Memory B cell (primary cell): ENCODE measurements around the gene SH3PXD2B.

ENCODE experiments used
- ATAC-seq: fragments of 150-1000 bp; cut with Tn5 transposase; 2 replicates; pipeline ENCODE4 v1.10.0; 2021; ENCODE audit warnings: low read depth, mild to moderate bottlenecking, moderate library complexity
- DNase-seq, 2 donors: peaks; one replicate each; pipeline ENCODE4 v3.0.0; 2022; ENCODE audit warnings: low spot score in 2 of 2
- H3K27ac Mint-ChIP-seq: one replicate; pipeline ENCODE4 v1.8.0; 2022; ENCODE audit warnings: mild to moderate bottlenecking, moderate library complexity, mixed read lengths
- H3K27me3 Mint-ChIP-seq: one replicate; pipeline ENCODE4 v1.8.0; 2022; ENCODE audit warnings: mixed read lengths
- H3K36me3 Mint-ChIP-seq: one replicate; pipeline ENCODE4 v1.8.0; 2022; ENCODE audit warnings: mild to moderate bottlenecking, mixed read lengths
- H3K4me1 Mint-ChIP-seq: one replicate; pipeline ENCODE4 v1.8.0; 2022; ENCODE audit warnings: mixed read lengths
- H3K4me3 Mint-ChIP-seq: one replicate; pipeline ENCODE4 v1.8.0; 2022; ENCODE audit warnings: mild to moderate bottlenecking, moderate library complexity, mixed read lengths
- H3K9me3 Mint-ChIP-seq: one replicate; pipeline ENCODE4 v1.8.0; 2022; ENCODE audit warnings: mixed read lengths

The SH3PXD2B gene

DNA sequence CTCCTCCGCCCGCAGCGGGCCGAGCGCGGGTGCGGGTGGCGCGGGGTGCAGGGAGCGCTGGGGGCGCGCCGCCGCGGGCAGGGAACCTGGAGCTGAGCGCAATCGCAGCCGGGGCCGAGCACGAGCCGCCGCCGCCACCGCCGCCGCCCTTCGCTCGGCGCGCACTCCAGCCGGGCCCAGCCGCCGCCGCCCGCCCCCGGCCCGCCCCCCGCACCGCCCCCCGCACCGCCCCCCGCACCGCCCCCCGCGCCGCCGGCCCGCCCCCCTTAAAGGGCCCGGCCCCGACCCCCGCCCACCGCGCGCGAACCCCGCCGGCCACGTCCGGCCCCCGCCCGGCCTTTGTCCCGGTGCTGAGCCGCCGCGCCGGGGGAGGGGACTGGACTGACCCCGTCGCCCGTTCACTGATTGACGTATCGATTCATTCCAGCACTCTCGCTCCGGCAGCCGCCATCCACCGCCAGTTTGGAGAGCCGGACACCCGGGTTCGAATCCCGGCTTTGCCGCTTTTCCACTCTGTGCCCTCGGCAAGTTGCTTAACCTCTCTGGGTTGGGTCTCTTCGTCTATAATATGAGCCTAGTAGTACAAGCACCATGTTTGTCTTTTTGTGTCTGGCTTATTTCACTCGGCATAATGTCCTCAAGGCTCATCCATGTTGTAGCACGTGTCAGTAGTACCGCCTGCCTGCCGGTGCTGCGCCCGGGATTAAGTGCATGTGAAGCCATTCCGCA, at the start of gene SH3PXD2B:
TSS of gene SH3PXD2B (minus strand) at position 168 of the 729 bp plus-strand sequence. CDS start 173 bp downstream, outside the sequence.
- DNase-seq: no peak
- no peak within 1 kb of the TSS for H3K27ac Mint-ChIP-seq
- peak within 1 kb of the TSS; percentile 81 for H3K4me3 Mint-ChIP-seq
- H3K9me3 Mint-ChIP-seq: peaks cover 2% of the 10 kb centered on the region
- peak; percentile 65 for ATAC-seq
- peaks cover 15% of the 10 kb centered on the region for H3K4me1 Mint-ChIP-seq
- H3K27me3 Mint-ChIP-seq: peaks cover 36% of the 10 kb centered on the region
- peaks cover 4% of the 10 kb centered on the region for H3K36me3 Mint-ChIP-seq

DNA sequence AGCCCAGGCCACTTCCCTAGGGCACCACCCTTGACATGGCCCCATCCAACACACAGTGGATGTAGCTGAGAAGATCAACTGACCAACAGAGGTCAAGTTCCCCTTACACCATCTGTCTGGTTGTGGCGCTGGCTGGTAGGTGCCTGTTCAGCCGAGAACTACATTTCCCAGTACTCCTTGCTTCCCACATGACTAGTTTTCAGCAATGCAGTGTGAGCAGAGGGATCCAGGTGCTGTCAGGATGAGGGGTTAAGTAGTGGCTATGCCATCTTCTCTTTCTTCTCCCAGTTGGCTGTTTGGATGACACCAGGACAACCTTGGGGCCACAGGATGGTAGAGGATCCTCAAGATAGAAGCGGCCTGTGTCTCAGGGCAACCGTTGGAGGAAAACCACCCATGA, 48.6 kb upstream of the SH3PXD2B start:
- no peak for DNase-seq
- H3K27me3 Mint-ChIP-seq: peaks cover 15% of the 10 kb centered on the region
- peaks cover 4% of the 10 kb centered on the region for H3K36me3 Mint-ChIP-seq

GRCh38 chr5:172502410-172502809, 48.1 kb upstream of the SH3PXD2B start:
- ATAC-seq (no peak), DNase-seq (no peak)
- Mint-ChIP-seq H3K9me3 (no peaks in the 10 kb centered on the region), H3K36me3 (peaks cover 2% of the 10 kb centered on the region), H3K4me1 (no peaks in the 10 kb centered on the region), H3K27ac (no peak overlapping the region), H3K4me3 (no peak overlapping the region), H3K27me3 (peaks cover 13% of the 10 kb centered on the region)

More for the DNA sequence above, 48.6 kb upstream of the SH3PXD2B start:
- ATAC-seq: no peak
- Mint-ChIP-seq H3K4me3 (no peak overlapping the region), H3K9me3 (no peaks in the 10 kb centered on the region), H3K4me1 (no peaks in the 10 kb centered on the region), H3K27ac (no peak overlapping the region)

GRCh38 chr5:172501708-172502320, 47.5 kb upstream of the SH3PXD2B start:
- peaks cover 13% of the 10 kb centered on the region for H3K27me3 Mint-ChIP-seq
- H3K27ac Mint-ChIP-seq: no peak overlapping the region
- ATAC-seq (no peak), DNase-seq (no peak)
- H3K4me3 Mint-ChIP-seq: no peak overlapping the region
- H3K9me3 Mint-ChIP-seq: no peaks in the 10 kb centered on the region
- no peaks in the 10 kb centered on the region for H3K36me3 Mint-ChIP-seq
- no peaks in the 10 kb centered on the region for H3K4me1 Mint-ChIP-seq

- Mint-ChIP-seq H3K27me3 (peaks cover 8% of the 10 kb centered on the region), H3K4me3 (no peak overlapping the region), H3K36me3 (no peaks in the 10 kb centered on the region), H3K9me3 (no peaks in the 10 kb centered on the region), H3K27ac (no peak overlapping the region), H3K4me1 (no peaks in the 10 kb centered on the region)
- DNase-seq (no peak), ATAC-seq (no peak)
These were observed 45.0 kb upstream of the SH3PXD2B start for GRCh38 chr5:172499287-172499686.

- H3K27me3 Mint-ChIP-seq: peaks cover 8% of the 10 kb centered on the region
These were observed 44.3 kb upstream of the SH3PXD2B start for GRCh38 chr5:172498431-172499129.

GRCh38 chr5:172497591-172498255, 43.4 kb upstream of the SH3PXD2B start:
- Mint-ChIP-seq H3K27me3 (peaks cover 8% of the 10 kb centered on the region), H3K4me3 (no peak overlapping the region), H3K9me3 (no peaks in the 10 kb centered on the region), H3K27ac (no peak overlapping the region), H3K4me1 (no peaks in the 10 kb centered on the region), H3K36me3 (no peaks in the 10 kb centered on the region)
- ATAC-seq (no peak), DNase-seq (no peak)

More at GRCh38 chr5:172498431-172499129, 44.3 kb upstream of the SH3PXD2B start:
- Mint-ChIP-seq H3K9me3 (no peaks in the 10 kb centered on the region), H3K4me1 (no peaks in the 10 kb centered on the region), H3K36me3 (no peaks in the 10 kb centered on the region), H3K27ac (no peak overlapping the region), H3K4me3 (no peak overlapping the region)
- DNase-seq: no peak
- no peak for ATAC-seq

DNA sequence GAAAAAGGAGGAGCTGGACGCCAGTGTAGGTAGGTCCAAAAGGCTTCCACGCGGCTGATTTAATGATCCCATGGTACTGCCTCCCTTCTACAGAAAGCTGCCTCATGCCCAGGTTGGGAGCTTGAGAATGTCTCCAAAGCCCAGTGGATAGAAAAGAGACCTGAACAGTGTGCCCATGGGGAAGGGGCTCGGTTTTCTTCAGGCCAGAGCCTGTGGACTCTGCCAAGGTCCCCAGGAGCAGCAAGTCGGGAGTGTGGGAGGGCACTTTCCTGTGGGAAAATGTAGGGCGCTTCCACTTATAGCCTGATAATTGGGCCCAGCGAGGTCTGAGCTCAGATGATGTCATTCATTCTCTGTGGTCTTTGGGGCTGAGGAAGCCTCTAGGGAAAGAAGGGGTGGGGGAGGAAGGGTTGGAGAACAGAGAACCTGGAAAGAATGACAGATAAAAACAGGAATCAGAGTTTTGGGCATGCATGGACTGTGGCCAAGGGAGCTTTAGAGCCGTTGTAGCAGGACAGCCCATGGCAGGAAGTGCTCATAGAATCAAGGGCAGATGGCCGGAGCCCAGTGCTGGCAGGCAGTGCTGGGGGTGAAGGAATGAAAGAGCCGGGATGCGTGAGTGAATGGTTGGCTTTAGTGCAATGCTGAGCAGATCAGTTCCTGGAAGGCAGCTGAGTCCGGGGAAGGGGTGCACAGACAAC, 42.5 kb upstream of the SH3PXD2B start:
- no peak for ATAC-seq
- Mint-ChIP-seq H3K36me3 (no peaks in the 10 kb centered on the region), H3K27ac (no peak overlapping the region), H3K27me3 (peaks cover 9% of the 10 kb centered on the region), H3K4me1 (no peaks in the 10 kb centered on the region), H3K9me3 (no peaks in the 10 kb centered on the region), H3K4me3 (no peak overlapping the region)
- DNase-seq: no peak

GRCh38 chr5:172494630-172495505, 40.5 kb upstream of the SH3PXD2B start:
- no peak overlapping the region for H3K4me3 Mint-ChIP-seq
- H3K27ac Mint-ChIP-seq: no peak overlapping the region
- H3K27me3 Mint-ChIP-seq: peaks cover 9% of the 10 kb centered on the region
- H3K4me1 Mint-ChIP-seq: no peaks in the 10 kb centered on the region
- DNase-seq (no peak), ATAC-seq (no peak)
- no peaks in the 10 kb centered on the region for H3K36me3 Mint-ChIP-seq
- H3K9me3 Mint-ChIP-seq: no peaks in the 10 kb centered on the region

DNA sequence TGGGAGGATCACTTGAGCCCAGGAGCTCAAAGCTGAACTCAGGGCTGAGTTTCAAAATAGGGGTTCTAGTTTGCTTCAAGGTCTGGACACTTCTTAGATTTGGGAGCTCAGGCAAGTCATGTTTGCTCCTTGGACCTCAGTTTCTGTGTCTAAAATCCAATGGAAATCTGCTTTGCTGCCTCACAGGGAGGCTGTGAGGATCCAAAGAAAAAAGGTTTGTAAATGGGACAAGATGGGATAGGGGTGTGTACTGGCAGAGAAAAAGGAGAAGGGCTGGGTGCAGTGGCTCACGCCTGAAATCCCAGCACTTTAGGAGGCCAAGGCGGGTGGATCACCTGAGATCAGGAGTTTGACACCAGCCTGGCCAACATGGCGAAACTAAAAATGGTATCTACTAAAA, 39.6 kb upstream of the SH3PXD2B start:
- H3K9me3 Mint-ChIP-seq: no peaks in the 10 kb centered on the region
- no peak for ATAC-seq
- no peak for DNase-seq
- no peak overlapping the region for H3K27ac Mint-ChIP-seq
- no peak overlapping the region for H3K4me3 Mint-ChIP-seq
- peaks cover 12% of the 10 kb centered on the region for H3K27me3 Mint-ChIP-seq
- H3K36me3 Mint-ChIP-seq: no peaks in the 10 kb centered on the region
- H3K4me1 Mint-ChIP-seq: no peaks in the 10 kb centered on the region

DNA sequence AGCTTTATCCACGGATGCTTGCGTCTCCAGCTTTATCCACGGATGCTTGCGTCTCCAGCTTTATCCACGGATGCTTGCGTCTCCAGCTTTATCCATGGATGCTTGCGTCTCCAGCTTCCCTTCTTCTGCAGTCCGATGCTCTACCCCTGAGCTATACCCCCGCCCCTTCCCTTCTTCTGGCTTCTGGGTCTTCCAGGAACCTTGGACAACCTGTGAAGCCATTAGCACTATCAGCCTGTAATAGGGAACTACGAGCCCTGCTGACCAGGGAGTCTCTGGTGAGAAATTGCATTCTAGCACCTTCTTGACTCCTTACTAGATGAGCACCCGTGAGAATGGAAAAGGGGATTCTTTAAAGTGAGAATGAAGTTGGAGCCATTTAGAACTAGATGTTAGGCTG, 39.1 kb upstream of the SH3PXD2B start:
- H3K27ac Mint-ChIP-seq: no peak overlapping the region
- H3K9me3 Mint-ChIP-seq: no peaks in the 10 kb centered on the region
- ATAC-seq (no peak), DNase-seq (no peak)
- H3K27me3 Mint-ChIP-seq: peaks cover 13% of the 10 kb centered on the region
- H3K4me1 Mint-ChIP-seq: no peaks in the 10 kb centered on the region
- no peak overlapping the region for H3K4me3 Mint-ChIP-seq
- H3K36me3 Mint-ChIP-seq: no peaks in the 10 kb centered on the region

- Mint-ChIP-seq H3K4me1 (no peaks in the 10 kb centered on the region), H3K4me3 (no peak overlapping the region), H3K9me3 (no peaks in the 10 kb centered on the region), H3K27ac (no peak overlapping the region), H3K27me3 (peaks cover 17% of the 10 kb centered on the region), H3K36me3 (no peaks in the 10 kb centered on the region)
- ATAC-seq (no peak), DNase-seq (no peak)
These were observed 38.7 kb upstream of the SH3PXD2B start for GRCh38 chr5:172493002-172493401.
